Kasumi-1 (cell line): ENCODE data around the gene CKMT1A.
"Not testable (repeated sequence)": the region's sequence is repeated elsewhere in the genome, so short reads cannot be mapped to it uniquely, and the experiment has no call there.

Source experiments
- DNase-seq, 2 experiments: peaks; one replicate each; lab custom pipeline; 2025; lab: John Stamatoyannopoulos, UW

Gene CKMT1A

DNA sequence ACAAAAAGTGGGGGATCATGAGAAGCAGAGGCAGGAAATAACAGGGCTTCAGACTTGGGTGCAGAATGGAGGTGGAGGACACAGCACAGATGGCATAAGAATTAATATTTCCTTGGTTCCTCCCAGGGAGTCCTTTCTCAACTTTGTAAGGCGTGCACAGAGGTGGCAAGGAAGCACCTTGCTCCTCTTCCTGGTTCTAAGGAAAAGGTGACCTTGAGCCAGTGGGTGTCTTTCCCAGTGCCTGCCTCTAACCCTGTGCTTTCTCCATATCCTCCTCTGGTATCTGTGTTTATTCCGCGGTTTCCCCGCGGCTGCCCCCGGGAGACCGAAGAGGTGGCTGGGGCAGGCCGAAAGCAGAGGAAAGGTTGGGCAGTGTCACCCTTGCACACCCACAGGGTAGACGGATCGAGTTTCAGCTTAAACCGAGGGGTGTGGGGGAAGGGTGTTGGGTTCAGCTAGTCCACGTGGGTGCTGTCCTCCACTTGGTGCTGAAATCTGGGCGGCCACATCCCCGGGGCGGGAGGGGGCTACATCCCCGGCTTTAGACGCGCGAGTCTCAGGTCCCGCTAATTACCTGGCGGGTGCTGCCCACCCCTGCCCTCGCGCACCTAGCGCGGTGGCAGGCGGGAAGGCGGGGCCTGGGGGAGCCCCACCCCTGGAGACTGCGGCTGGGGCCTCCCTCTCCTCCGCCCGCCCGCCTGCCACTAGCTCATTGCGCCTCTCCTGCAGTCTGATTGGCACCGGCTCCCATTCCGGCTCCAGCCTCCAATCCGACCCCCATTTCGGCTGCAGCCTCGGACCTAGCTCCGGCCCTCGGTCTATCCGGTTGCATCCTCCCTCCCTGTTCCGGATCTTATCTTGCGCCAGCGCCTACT is at the start of gene CKMT1A:
CKMT1A (plus strand) TSS at position 712 of the 875 bp plus-strand sequence. CDS start 192 bp downstream, outside the sequence.
- not testable (repeated sequence) for DNase-seq

DNA sequence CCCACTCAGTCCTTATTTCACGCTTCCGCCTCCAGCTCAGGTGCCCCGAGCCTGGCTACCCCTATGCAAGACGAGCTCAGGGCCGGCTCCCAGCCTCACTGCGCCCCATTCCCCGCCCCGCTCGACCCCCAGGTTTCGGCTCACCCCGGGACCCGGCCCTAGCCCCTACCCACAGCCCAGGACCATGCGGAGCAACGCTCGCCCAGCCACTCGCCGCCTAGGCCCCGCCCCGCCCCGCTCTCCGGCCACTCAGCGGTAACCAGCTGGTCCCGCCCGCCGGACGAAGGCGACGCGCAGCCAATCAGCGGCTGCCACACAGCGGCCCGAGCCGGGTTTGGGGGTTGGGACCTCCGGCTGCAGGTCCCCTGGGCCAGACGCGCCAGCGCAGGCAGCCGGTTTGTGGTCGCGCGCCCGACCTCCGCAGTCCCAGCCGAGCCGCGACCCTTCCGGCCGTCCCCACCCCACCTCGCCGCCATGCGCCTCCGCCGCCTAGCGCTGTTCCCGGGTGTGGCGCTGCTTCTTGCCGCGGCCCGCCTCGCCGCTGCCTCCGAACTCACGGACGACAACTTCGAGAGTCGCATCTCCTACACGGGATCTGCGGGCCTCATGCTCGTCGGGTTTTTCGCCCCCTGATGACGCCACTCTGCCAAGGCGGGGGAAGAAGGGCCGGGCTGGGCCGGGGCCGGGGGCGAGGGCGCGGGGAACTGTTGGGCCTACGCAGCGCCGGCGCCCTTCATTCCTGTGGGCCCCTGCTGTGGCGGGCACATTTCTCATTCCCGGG is 44.8 kb upstream of the CKMT1A start, which contains the start of gene CATSPER2:
CATSPER2 (minus strand) TSS at position 196 of the 781 bp plus-strand sequence. CDS start 783 bp downstream, outside the sequence.
- no peak for DNase-seq

DNA sequence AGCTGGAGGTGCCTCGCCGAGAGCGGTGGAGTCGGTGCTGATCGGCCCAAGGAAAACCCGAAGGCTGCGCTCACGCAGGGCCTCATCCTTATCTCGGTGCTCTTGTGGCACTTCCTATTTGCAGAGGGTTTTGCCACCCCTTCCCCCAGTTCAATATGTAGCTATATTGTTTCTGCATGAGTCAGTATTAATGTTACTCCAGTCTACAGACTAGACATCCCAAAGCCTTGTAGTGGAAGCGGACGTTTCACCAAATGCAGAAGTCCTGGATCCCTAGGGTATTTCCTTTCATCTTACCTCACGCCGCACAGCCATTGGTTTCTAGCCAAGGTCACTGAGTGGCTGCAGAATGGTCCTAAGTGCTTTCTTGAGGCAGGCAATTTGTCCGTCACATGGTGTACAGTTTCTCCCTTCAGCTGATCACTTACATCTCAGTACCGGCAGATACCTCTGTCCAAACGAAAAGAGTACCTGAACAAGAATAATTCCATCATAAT is 44.2 kb upstream of the CKMT1A start:
- not testable (repeated sequence) for DNase-seq

DNA sequence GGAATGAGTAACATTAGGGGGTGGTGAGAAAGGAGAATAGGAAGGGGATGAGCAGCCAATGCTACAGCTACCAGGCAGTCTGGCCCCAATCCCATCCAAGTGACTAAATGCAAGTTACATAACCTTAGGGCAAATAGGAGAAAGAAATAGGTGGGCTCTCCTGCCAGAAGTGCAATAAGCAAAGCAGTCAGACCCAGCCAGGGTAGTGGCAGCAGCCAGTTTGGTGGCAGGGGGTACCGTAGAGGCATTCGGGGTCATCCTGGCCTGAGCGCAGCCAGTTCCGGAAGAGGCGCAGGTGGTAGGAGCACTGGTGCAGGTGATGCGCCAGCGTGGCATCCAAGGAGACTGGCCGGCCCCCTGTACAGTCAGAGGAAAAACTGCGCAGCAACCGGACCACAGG is 33.9 kb upstream of the CKMT1A start:
- DNase-seq = not testable (repeated sequence)

DNA sequence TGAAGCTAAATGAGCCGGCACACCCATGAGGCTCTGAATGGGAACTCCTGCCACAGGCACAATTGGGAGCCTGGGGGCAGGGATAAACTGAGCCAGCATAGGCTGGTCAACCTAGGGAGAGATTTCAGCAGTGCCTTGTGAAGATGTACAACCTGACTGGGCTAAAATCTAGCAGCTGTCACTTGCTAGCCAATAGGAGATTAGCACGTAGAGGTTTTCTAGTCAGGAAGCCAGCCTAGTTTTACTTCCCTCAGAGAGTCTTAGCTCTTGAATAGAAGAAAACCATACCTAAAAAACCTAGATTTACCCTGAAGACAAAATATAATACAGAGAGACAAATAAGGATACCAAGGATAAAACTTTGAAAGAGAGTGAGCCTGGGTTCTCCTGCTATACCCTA is 31.4 kb upstream of the CKMT1A start:
- DNase-seq = not testable (repeated sequence)

DNA sequence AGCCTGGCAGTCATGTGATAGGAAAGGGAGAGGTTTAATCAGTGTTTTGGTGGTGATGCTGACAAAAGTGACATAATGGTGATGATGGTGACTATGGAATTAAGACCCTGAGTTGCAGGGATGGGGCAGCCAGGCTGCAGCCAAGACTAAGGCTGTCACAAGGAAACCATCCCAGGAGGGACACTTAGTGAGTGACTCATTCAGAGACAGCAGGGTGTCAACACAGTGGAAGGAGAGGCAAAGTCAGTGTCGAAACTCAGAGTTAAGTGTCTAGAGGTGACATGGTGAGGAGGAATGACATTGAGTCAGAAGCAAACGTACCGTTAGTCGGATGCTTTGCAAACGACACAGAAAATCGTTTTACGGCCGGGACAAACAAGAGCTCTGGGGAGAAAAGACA is 30.3 kb upstream of the CKMT1A start:
- DNase-seq = not testable (repeated sequence)

DNA sequence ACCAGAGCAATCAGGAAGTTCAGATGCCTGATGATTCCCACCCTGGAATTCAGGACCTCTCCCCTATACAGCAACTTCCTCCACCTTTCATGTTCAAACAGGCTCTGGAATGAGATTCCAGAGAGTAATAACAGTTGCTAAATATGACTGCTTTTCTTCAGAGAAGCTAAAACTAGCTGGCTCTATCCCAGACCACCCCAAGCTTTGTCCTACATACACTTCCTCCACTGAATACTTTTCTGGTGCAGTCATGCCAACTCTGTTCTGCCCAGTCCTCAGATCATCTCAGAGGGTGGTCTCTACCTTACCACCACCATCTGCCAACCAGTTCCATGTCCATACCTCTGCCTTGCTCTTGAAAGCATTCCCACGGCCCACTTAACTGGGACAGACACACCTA is 27.5 kb upstream of the CKMT1A start:
- DNase-seq = not testable (repeated sequence)

- not testable (repeated sequence) for DNase-seq
Measured at GRCh38 chr15:43674175-43674574, 19.5 kb upstream of the CKMT1A start.

DNA sequence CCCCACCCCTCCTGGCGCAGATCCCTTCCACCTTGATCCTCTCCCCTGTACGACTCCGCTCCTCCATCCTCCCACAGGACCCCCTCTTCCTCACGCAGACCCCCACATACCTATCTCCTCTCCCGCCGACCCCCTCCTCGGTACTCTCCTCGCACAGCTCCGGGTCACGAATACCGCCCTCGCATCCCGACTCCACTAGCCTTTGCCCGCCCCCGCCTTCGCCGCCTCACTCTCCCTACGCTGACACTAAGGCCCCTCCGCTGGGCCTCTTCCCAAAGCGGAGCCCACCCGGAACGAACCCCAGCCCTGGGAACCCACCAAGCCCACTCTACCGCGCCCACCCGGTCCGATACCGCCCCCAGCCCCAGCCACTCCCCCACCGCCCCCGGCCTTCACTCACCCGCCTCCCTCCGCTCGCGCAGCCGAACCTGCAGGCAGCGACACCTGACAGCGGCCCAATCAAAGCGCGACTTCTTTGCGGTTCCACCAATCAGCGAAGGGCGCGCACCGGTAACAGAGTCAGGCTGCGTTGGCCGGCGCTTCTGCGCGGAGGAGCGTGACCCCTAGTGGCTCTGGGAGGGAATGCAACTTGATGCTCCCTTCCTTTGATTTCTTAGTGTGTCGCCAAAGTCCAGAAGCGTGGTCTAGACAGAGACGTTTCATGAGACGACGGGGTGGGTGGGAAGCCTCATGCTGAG is 3.9 kb upstream of the CKMT1A start:
- DNase-seq = not testable (repeated sequence)

DNA sequence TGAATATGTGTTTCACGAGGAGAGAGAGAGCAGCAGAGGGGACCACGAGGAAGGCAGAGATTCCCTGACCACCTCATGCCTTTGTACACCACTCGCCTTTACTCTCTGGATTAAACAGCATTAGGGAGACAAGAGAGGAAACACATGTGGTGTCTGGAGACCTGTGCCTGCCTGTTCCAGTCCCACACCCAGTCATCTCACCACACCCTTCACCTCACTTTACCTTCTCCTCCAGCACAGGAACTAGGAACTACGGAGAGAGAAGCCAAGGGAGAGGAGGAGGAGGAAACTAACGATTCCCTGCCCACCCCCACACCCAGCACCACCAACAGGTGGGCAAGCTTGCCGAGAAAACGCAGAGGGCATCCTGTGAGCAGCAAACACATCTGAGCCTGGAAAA is 980 bp upstream of the CKMT1A start:
- not testable (repeated sequence) for DNase-seq

GRCh38 chr15:43702174-43702573 is 8.5 kb downstream of the CKMT1A start:
- DNase-seq = no peak

DNA sequence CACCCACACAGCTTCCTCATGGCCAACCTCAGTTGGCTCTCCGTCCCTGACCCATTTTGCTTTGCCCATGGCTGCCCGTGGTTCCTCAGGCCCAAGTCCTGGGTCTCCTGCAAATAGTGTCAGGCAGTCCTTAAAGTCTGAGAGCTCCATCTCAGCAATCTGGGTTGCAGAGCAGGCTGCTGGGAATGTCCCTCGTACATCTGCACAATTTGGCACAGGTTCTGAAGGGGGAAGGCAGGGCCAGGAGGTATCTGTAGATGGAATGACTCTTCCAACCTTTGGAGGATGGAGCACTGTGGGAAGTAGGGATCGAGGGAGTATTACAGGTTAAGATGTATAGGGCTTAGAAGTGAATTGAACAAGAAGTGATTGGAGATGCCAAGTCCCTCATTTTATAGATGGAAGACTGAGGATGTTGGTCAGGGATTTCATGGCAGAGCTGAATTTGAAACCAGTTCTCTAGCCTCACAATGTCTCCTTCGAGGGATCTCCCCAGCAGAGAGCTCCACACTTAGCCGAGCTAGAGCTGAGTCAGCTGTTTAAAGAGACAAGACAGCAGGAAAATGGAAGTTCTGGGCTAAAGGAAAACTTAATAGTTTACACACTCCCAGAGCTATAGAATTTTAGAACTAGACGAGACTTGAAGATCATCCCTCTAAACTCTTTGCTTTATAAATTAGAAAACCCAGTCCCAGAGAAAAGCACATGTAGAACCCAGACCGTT is 9.2 kb downstream of the CKMT1A start:
- no peak for DNase-seq

GRCh38 chr15:43710431-43711131 is 16.9 kb downstream of the CKMT1A start:
- DNase-seq = not testable (repeated sequence)

DNA sequence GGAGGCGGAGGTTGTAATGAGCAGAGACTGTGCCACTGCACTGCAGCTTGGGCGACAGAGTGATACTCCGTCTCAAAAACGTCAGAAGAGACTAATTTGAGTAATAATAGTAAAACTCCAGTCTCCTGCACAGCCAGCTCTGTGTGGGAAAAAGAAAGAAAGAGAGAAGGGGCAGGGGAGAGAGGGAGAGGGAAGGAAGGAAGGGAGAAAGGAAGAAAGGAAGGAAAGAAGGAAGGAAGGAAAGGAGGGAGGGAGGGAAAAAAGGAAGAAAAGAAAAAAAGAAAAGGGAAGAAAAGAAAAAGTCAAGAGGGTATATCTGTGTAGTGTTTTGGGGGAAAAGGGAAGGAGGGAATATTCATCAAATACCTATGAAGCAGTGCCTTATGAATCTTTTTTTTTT is 29.5 kb downstream of the CKMT1A start:
- DNase-seq = no peak

- DNase-seq = not testable (repeated sequence)
Measured at GRCh38 chr15:43726306-43726705, 32.6 kb downstream of the CKMT1A start.

- not testable (repeated sequence) for DNase-seq
Measured at GRCh38 chr15:43728053-43728725, 34.5 kb downstream of the CKMT1A start.

DNA sequence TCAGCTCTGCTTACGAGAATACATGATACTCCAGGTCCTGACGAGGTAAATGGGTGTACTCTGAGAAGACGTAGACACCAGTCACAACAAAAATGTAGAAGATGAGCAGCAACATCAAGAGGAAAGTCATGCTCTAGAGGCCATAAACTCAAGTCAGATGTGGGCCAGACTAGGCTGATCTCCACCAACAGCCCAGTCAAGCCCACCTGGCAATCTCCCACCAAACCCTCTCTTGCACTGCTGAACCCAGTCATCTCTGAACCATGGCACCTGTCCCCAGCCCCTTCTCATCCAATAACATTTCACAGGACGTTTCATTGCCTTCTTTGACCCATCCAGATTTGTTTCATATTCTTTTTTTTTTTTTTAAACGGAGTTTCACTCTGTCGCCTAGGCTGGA is 41.8 kb downstream of the CKMT1A start:
- no peak for DNase-seq

DNA sequence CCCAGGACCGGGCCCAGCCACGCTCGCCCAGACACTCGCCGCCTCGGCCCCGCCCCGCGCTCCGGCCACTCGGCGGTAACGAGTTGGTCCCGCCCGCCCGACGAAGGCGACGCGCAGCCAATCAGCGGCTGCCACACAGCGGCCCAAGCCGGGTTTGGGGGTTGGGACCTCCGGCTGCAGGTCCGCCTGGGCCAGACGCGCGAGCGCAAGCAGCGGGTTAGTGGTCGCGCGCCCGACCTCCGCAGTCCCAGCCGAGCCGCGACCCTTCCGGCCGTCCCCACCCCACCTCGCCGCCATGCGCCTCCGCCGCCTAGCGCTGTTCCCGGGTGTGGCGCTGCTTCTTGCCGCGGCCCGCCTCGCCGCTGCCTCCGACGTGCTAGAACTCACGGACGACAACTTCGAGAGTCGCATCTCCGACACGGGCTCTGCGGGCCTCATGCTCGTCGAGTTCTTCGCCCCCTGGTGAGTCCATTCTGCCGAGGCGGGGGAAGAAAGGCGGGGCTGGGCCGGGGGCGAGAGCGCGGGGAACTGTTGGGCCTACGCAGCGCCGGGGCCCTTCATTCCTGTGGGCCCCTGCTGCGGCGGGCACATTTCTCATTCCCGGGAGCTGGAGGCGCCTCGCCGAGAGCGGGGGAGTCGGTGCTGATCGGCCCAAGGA is 52.7 kb downstream of the CKMT1A start, which contains the start of gene PDIA3:
PDIA3 (plus strand) TSS at position 194 of the 658 bp plus-strand sequence; CDS start at position 296, 102 bp downstream.
- peak; percentile 10 to 52 for DNase-seq

GRCh38 chr15:43746903-43747309 is 53.2 kb downstream of the CKMT1A start:
- DNase-seq = peak in 1 of 2 experiments; percentile 0
